ENCODE results near the gene C6orf132. TPM values are rescaled to one million over a fixed set of nuclear protein-coding genes. Genes with fewer than 3 reads are reported as not detected.

The C6orf132 gene
- total and polyA plus RNA-seq, 2 of the 8 experiments (the other 6 are each of a cell fraction or from before 2014, with no cell fraction given), result 31.5 to 64.0 TPM

DNA sequence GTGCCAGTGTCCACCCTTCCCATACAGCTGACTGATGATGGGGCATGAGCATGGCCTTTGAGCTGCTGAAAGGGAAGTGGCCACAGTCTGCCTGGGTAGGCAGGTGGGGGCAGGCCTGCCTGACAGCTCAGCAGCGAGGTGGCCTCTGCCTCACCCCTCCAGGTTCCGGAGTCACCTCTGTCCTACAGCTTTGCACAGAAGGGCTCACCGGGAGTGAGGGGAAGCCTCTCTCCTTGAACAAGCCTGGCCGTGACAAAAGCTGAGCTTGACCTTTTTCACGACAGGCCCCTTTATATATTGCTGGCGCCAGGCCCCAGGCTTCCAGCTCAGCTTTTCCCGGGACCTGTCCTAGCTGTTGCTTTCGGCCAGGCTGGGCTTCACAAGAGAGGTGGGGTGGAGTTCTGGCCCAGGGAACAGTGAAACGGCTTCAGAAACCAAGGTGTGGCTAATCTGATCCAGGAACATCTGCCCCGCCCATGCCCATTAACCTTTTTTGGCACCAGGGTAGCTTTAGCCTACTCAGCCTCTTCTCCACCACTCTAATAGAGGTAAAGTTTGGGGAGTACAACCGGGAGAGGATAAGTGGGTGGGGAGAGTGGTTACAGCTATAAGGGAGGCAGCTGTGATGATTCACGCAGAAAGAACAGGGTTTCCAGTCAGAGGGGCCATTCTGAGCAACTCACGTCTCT, 42.9 kb downstream of the C6orf132 start (continued):
- TF ChIP-seq TAF7 (optimal IDR thresholded peaks at IDR 0.05; ENCODE audit: borderline replicate concordance, low read depth, low read length) (no peak), GABPA (IDR thresholded peaks at IDR 0.05; ENCODE audit: borderline replicate concordance, insufficient read depth, low read length) (no peak), TEAD4 (IDR thresholded peaks at IDR 0.05; ENCODE audit: low read depth, low read length) (no peak), KDM4A (IDR thresholded peaks at IDR 0.05; ENCODE audit: low read depth, low read length, severe bottlenecking) (no peak), RFX5 (IDR thresholded peaks at IDR 0.05; ENCODE audit: borderline replicate concordance, low read depth, low read length) (no peak), TAF1 (IDR thresholded peaks at IDR 0.05; ENCODE audit: low read depth, low read length) (no peak)

Measured in H1 (cell line).